K562 (cell line): ENCODE measurements around the gene CCL16. TPM values are rescaled to one million over a fixed set of nuclear protein-coding genes. Genes with fewer than 3 reads are reported as not detected.

Source experiments
- AFF1 ChIP-seq, 2 experiments: fragments of 450-650 bp; IDR thresholded peaks; 2 replicates each; pipeline ENCODE4 v1.6.1; 2018; ENCODE audit warnings: mild to moderate bottlenecking in 2 of 2, low read depth in 1 of 2; ENCODE audit not compliant: partially characterized antibody in 2 of 2
- CBX8 ChIP-seq: fragments of 200-600 bp; sonication (generic); IDR thresholded peaks from 2 replicates; pipeline ENCODE4 v1.6.1; 2012; ENCODE audit warnings: borderline replicate concordance, mixed run types, low read depth, mild to moderate bottlenecking, moderate library complexity, mixed read lengths, low read length, control low read depth, inconsistent platforms; ENCODE audit not compliant: poor library complexity, severe bottlenecking; ENCODE audit errors: extremely low read depth
- CCAR2 ChIP-seq: fragments of 200-400 bp; formaldehyde crosslinking; IDR thresholded peaks from 2 replicates; pipeline ENCODE4 v1.6.1; 2017; ENCODE audit warnings: mild to moderate bottlenecking, low read depth, low read length
- CHCHD3 ChIP-seq: fragments of 250-450 bp; sonication (Bioruptor Pico); IDR thresholded peaks from 2 replicates; pipeline ENCODE4 v2.1.2; 2022; ENCODE audit warnings: mild to moderate bottlenecking
- CTCF ChIP-seq, 3 experiments: IDR thresholded peaks in 2 of 3; conservative IDR thresholded peaks in 1 of 3; 2 replicates each; pipeline ENCODE4 v1.5.1; 2011 to 2012; ENCODE audit warnings: low read length in 3 of 3, mild to moderate bottlenecking in 3 of 3, control low read depth in 2 of 3, improper control_type of control experiment in 1 of 3, inconsistent platforms in 1 of 3, low read depth in 1 of 3, mixed read lengths in 1 of 3, moderate library complexity in 1 of 3; ENCODE audit not compliant: insufficient read depth in 2 of 3
- DEAF1 ChIP-seq: fragments of 450-650 bp; formaldehyde crosslinking; IDR thresholded peaks from 2 replicates; pipeline ENCODE4 v1.4.0; 2020; ENCODE audit warnings: mild to moderate bottlenecking, moderate library complexity
- ELF1 ChIP-seq: fragments of 200-800 bp; sonication (Bioruptor generic); IDR thresholded peaks from 2 replicates; pipeline ENCODE4 v1.6.1; 2016; ENCODE audit warnings: missing genetic modification characterization, missing compliant biosample characterization
- EZH2 ChIP-seq: IDR thresholded peaks from 2 replicates; pipeline ENCODE4 v1.6.1; 2012; ENCODE audit warnings: low read depth, mild to moderate bottlenecking, inconsistent platforms, low read length, borderline replicate concordance
- HNRNPLL ChIP-seq: fragments of 200-400 bp; formaldehyde crosslinking; IDR thresholded peaks from 2 replicates; pipeline ENCODE4 v1.6.1; 2017; ENCODE audit warnings: low read length, low read depth, mild to moderate bottlenecking; ENCODE audit not compliant: poor library complexity, severe bottlenecking
- KLF13 ChIP-seq: fragments of 450-650 bp; IDR thresholded peaks from 2 replicates; pipeline ENCODE4 v1.6.1; 2016; ENCODE audit warnings: missing genetic modification characterization, low read depth, mild to moderate bottlenecking, missing compliant biosample characterization, moderate library complexity, borderline replicate concordance
- KLF16 ChIP-seq: IDR thresholded peaks from 2 replicates; pipeline ENCODE4 v1.6.1; 2016; ENCODE audit warnings: antibody characterized with exemption
- TCF3 ChIP-seq: sonication (generic); formaldehyde crosslinking; IDR thresholded peaks from 2 replicates; pipeline ENCODE4 v1.4.0; 2020; ENCODE audit warnings: mild to moderate bottlenecking, missing genetic modification reagents
- YBX1 ChIP-seq: fragments of 450-650 bp; IDR thresholded peaks from 2 replicates; pipeline ENCODE4 v1.7.1; 2016; ENCODE audit warnings: mild to moderate bottlenecking
- ZBTB7A ChIP-seq: IDR thresholded peaks from 2 replicates; pipeline ENCODE4 v1.6.1; 2011; ENCODE audit warnings: low read depth, mild to moderate bottlenecking, low read length, moderate library complexity, borderline replicate concordance; ENCODE audit not compliant: control insufficient read depth
- ZBTB8A ChIP-seq: fragments of 450-650 bp; IDR thresholded peaks from 2 replicates; pipeline ENCODE4 v1.6.1; 2018; ENCODE audit warnings: mild to moderate bottlenecking, moderate library complexity; ENCODE audit not compliant: partially characterized antibody
- ZFP91 ChIP-seq: sonication (generic); formaldehyde crosslinking; IDR thresholded peaks from 2 replicates; pipeline ENCODE4 v1.8.0; 2022; ENCODE audit warnings: mild to moderate bottlenecking, missing genetic modification reagents
- ZNF184 ChIP-seq: sonication (generic); formaldehyde crosslinking; IDR thresholded peaks from 2 replicates; pipeline ENCODE4 v1.5.0; 2020; ENCODE audit warnings: missing genetic modification reagents
- ZNF316 ChIP-seq: fragments of 450-650 bp; IDR thresholded peaks from 2 replicates; pipeline ENCODE4 v1.6.1; 2016
- ZNF583 ChIP-seq: fragments of 250-450 bp; sonication (Bioruptor Pico); IDR thresholded peaks from 2 replicates; pipeline ENCODE4 v1.4.0; 2020
- ZNF830 ChIP-seq: fragments of 250-450 bp; sonication (Bioruptor Pico); IDR thresholded peaks from 2 replicates; pipeline ENCODE4 v1.5.0; 2021; ENCODE audit warnings: mild to moderate bottlenecking
- polyA plus RNA-seq, 8 experiments: library from polyadenylated mRNA; depleted of rRNA in 4 of 8; stranded (reverse) in 5 of 8; unstranded in 3 of 8; fragments of >200 nt; fragmentation: Nextera tagmentation in 2 of 8; fragmentation: Illumina TruSeq in 1 of 8; extraction: Ambion mirVana in 2 of 8; extraction: Trizol in 1 of 8; gene quantifications; 2 replicates each; pipeline versions ENCODE4 v1.2.1 to v1.2.3, GENCODE V29; 2011 to 2014; ENCODE audit warnings: inconsistent platforms in 1 of 8, missing spikeins in 1 of 8
- total RNA-seq, 7 experiments: library from RNA; depleted of rRNA in 6 of 7; stranded (reverse); fragments of >200 nt in 6 of 7; fragmentation: Illumina TruSeq in 2 of 7; extraction: Trizol in 2 of 7; gene quantifications; 2 replicates each; pipeline versions ENCODE4 v1.2.1 to v1.2.3, GENCODE V29; 2011 to 2021; ENCODE audit warnings: low replicate concordance in 1 of 7

CCL16 gene
- total and polyA plus RNA-seq, 9 of the 15 experiments (the other 6 are each of a cell fraction or from before 2014, with no cell fraction given), result not detected

GRCh38 chr17:35947156-35947585 lies 34.1 kb downstream of the CCL16 start (continued):
- TF ChIP-seq DEAF1 (CRISPR knock-in tag) (0 out of 2 replicates have a peak, but pooled peaks have one; percentile 7), ZNF583 (CRISPR knock-in tag) (no peak), YBX1 (no peak), ELF1 (tag) (no peak), ZNF316 (no peak), EZH2 (no peak), CCAR2 (no peak), ZFP91 (no peak), KLF16 (peak; percentile 72), HNRNPLL (no peak), AFF1 (IDR thresholded peaks at IDR 0.05; ENCODE audit: low read depth in 1 of 2, partially characterized antibody in 2 of 2) (no peak), CHCHD3 (CRISPR knock-in tag) (no peak), CTCF (IDR thresholded peaks at IDR 0.05 in 2 of 3, conservative IDR thresholded peaks at IDR 0.05 in 1 of 3; ENCODE audit: insufficient read depth in 2 of 3, low read depth in 1 of 3, low read length in 3 of 3) (peak; percentile 83 to 89 (median 88)), KLF13 (peak; percentile 97), ZNF184 (CRISPR knock-in tag) (no peak), CBX8 (no peak), ZBTB7A (peak; percentile 66; the same call in 1 of the 2 replicates), TCF3 (CRISPR knock-in tag) (no peak), ZBTB8A (no peak), ZNF830 (no peak)
